ENCODE measurements around the gene PRKCE.

DNA sequence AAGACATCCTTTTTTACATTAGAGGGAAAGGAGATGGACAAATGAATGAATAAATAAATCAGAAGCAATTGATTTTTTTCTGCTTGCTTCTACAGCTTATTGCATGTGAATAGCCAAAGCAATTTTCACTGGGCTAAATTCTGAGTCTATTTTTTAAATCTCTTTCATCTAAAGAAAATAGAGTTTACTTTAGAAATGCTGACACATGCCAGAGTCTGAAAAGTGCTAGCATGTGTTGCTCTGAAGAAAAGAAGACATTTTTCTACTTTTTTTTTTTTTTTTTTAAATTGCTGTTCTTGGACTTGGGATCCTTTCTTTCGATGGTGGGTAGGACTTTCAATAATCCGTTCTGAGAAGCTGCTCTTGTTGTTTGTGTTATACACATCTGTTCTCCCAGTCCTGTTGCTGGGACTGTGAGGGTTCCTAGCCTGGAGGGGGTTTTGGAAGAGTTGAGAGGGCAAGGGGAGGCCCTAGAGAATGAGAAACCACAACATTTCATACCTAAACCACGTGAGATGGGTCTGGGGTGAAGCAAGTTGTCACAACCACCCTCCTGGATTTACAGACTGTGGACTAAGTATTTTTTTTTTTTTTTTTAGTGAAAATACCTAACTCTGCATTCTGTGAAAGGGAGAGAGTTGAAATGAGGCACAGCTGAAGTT lies 193.5 kb downstream of the PRKCE start:
- TF ChIP-seq, protein P1, sequence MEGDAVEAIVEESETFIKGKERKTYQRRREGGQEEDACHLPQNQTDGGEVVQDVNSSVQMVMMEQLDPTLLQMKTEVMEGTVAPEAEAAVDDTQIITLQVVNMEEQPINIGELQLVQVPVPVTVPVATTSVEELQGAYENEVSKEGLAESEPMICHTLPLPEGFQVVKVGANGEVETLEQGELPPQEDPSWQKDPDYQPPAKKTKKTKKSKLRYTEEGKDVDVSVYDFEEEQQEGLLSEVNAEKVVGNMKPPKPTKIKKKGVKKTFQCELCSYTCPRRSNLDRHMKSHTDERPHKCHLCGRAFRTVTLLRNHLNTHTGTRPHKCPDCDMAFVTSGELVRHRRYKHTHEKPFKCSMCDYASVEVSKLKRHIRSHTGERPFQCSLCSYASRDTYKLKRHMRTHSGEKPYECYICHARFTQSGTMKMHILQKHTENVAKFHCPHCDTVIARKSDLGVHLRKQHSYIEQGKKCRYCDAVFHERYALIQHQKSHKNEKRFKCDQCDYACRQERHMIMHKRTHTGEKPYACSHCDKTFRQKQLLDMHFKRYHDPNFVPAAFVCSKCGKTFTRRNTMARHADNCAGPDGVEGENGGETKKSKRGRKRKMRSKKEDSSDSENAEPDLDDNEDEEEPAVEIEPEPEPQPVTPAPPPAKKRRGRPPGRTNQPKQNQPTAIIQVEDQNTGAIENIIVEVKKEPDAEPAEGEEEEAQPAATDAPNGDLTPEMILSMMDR (IDR thresholded peaks at IDR 0.05), result no peak
- no peak for TF ChIP-seq EZH2 (IDR thresholded peaks at IDR 0.05; ENCODE audit: borderline replicate concordance, insufficient read depth, low read depth, low read length, poor library complexity, severe bottlenecking)
